Right ventricle myocardium superior (tissue), 1 donor: Measurements from ENCODE around the gene OCA2. TPM values are rescaled to one million over a fixed set of nuclear protein-coding genes. Genes with fewer than 3 reads are reported as not detected.
"Not testable (repeated sequence)": the region's sequence is repeated elsewhere in the genome, so short reads cannot be mapped to it uniquely, and the experiment has no call there.

Experiments used
- ATAC-seq: fragments of 200-7000 bp; cut with Tn5 transposase; one replicate; pipeline ENCODE4 v1.9.1; 2020; ENCODE audit warnings: mild to moderate bottlenecking; ENCODE audit not compliant: poor library complexity
- DNase-seq: peaks from one replicate; pipeline ENCODE4 v3.0.0-alpha.2; 2020
- intact Hi-C: fragments of 100-400 bp; cut with DNase I; formaldehyde crosslinking; loops from one replicate; pipeline ENCODE4 v1.11.2; 2022
- total RNA-seq: library from RNA; stranded (reverse); fragmentation: NEBNext Ultra II Directional; extraction: Animal tissue kit (Norgen Biotek cat#: 25700); gene quantifications from one replicate; pipeline ENCODE4 v1.2.1, GENCODE V29; 2021
- donor health status: DM: no; HTN: yes; CAD: no; lungs with severe emphysema.

The OCA2 gene
- total RNA-seq, 1 donor from 2014 or later = 0.16 TPM

DNA sequence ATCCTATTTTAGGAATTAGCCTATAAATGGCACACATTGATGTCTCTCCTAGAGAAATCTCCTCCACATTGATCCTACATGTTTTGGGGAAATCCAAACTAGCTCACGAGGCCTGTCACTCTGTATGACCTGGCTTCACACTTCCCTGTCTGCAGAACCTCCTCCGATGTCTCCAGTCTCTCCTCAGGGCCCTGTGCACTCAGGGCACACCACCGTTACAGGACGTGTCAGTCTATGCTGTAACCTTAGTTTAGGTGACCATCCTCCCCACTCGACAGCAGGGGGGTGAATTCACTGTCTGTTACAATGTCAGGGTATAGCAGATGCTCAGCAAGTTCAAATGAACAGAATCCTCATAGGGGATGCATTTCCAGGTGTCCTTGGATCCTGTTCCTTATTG is 249.1 kb downstream of the OCA2 start:
- DNase-seq (no peak), ATAC-seq (no peak)
- intact Hi-C loops = loop anchor here (10.0 kb wide), 1 partner anchor 65 kb away; no protein-coding TSS in a partner anchor

DNA sequence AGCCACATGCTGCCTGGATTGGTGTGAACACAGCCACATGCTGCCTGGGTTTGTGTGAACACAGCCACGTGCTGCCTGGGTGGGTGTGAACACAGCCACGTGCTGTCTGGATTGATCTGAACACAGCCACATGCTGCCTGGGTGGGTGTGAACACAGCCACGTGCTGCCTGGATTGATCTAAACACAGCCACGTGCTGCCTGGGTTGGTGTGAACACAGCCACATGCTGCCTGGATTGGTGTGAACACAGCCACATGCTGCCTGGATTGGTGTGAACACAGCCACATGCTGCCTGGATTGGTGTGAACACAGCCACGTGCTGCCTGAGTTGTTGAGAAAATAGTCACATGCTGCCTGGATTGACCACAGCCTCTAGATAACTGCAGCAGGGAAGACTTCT is 250.2 kb downstream of the OCA2 start:
- DNase-seq, ATAC-seq, intact Hi-C loops: not testable (repeated sequence)

DNA sequence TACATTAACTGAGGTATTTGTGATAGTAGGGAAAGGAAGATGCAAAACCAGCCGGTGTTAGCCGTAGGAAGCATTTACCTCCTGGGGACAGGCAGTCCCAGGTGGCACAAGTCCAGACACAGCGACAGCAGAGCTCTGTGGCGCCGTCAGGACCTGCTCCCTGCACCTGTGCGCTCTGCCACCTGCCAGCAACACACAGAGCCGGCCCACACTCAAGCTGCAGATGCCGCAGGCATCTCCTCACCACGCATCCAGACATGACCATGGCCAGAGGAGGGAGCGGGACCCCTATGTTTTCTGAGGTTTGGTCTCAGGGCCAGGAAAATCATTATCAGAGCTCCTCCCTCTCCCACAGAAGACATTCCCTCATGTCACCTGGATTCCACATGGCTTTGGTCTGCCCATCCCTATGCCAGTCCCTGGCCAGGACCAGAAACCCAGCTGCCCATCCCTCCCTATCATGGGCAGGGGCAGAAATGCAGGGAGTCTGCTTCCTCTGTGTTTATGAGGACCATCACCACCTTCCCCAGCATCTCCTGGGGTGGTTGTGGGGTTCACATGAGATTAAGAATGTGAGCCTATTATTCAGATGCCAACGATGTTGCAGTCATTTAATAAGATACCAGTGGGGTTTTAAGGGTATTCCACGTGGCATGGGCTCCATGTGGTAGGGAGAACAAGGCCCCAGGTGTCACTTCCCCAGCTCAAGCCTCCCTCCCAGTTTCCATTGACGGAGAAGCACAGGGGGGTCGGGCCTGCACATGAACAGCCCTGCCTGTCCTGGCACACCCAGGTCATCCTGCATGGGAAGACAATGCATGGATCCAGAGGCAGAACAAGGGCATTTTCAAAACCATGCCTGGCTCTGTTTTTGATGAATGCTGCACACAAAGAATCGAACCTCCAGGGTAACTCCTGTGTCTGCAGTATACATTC is 251.1 kb downstream of the OCA2 start:
- ATAC-seq (no peak), DNase-seq (no peak)
- intact Hi-C loops = no loop called here

DNA sequence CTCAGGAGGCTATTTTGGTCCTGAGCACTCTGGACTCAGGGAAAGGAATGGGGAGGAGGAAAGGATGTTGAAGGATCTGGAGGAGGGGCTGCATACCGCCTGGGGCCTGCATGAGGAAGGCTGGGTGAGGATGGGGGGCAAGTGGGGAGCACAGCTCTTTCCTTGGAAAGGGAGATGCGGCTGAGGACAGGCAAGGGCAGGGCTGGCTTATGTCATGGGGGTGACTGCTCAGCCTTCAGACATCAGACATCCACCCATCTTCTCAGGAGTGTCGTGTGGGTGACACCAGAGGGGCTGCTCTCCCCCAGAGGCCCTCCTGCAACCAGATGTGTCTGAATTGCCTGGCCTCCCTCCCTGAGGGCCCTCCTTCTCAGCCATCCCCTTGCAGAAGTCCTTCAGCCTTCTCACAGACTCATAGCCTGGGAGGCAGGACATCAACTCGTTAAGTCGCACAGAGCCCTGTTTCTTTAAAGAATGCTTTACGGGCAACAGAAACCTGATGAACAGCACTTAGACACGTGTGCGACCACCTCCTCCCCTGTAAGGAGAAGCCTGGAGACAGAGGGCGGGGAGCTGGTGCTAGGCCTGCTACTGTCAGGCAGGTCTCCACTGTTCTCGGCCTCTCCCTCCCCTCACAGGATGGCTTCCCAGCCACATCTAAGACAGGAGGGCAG is 252.3 kb downstream of the OCA2 start:
- DNase-seq (no peak), ATAC-seq (no peak)
- intact Hi-C loops = no loop called here

DNA sequence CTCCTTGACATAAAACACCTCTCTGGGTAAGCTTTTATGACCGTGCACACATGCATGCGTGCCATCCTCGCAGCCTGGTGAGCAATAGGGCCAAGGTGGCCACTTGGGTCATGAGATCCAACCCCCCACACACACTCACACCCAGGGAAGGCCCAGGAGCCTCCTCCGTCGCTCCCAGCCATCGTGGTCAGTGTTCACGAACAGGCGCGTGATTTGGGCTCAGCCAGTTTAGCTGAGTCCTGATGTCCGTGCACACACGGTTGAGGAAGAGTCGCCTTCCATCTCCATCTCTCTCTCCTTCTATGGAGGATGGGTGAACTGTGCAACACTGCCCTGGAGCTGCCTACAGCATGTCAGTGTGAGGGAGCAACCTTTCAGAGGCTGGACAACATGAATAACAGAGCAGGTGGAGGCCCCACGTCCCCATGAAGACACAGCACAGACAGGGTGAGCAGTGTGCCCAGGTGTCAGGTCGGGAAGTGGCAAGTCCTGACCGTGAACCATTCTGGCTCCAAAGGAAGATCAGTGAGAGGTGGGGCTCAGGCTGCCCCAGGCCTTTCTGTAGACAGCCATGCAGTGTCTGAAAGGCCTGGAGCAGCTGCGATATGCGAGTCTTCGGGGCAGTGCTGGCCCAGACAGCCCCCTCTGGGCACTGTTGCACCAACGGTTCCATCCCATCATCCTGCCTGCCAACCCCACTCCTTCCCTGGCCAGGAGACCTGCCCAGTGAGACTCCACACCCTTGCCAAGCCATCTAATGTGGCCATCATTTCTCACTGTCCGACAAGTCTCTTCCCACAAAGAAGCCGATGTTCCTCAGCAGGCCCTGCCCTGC is 253.4 kb downstream of the OCA2 start:
- ATAC-seq (no peak), DNase-seq (no peak)
- intact Hi-C loops = no loop called here

DNA sequence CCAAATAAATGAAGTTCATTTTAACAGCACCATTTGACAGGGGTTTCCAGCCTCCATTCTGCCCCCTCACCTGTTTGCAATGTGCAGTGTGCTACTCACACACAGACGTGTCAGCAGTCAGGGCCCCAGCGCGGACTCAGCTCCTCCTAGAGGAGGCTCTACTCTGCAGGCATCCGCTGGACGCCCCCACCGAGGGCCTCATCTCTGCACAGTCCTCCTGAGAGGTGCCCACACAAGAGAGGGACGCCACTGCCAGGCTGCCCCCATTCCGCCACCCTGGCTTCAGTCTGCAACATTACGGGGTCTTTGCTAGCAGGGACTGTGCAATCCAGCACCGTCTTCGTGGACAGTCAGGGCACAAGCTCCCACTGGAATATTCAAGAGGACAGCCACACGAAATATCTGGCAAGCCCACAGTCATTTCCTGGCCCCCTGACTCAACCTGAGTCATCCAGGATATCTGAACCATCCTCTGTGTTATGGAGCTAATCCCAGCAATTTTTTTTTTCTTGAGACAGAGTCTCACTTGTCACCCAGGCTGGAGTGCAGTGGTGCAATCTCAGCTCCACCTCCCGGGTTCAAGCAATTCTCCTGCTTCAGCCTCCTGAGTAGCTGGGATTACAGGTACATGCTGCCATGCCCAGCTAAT is 255.0 kb downstream of the OCA2 start:
- no peak for ATAC-seq
- DNase-seq = no peak
- intact Hi-C loops = no loop called here

GRCh38 chr15:27843146-27843545 is 256.0 kb downstream of the OCA2 start:
- no peak for DNase-seq
- intact Hi-C loops = no loop called here
- ATAC-seq = no peak

GRCh38 chr15:27842526-27842925 is 256.6 kb downstream of the OCA2 start:
- ATAC-seq = no peak
- intact Hi-C loops = no loop called here
- DNase-seq = no peak

- intact Hi-C loops = no loop called here
- DNase-seq (no peak), ATAC-seq (no peak)
Observed at GRCh38 chr15:27835233-27835939, 263.7 kb downstream of the OCA2 start.

DNA sequence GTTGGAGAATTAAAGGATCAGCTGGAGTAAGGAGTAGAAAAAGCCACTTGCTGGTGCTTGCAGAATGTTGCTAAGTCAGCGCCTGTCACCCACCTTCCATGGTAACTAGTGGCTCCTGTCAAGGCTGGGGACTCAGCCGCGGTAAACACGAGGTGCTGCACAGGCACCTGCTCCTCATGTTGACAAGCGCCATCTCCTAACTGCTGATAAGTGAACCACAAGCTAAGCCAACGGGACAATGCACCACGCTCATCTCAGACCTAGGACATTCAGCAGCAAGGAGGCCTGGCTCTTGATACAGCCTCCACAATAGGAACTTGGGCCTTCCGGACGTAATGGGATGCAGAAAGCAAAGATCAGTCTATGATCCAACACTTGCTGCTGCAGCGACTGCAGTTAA is 264.4 kb downstream of the OCA2 start:
- ATAC-seq = no peak
- intact Hi-C loops = no loop called here
- DNase-seq = no peak

- intact Hi-C loops = no loop called here
- DNase-seq (no peak), ATAC-seq (no peak)
Observed at GRCh38 chr15:27833974-27834373, 265.1 kb downstream of the OCA2 start.

- ATAC-seq (no peak), DNase-seq (no peak)
- intact Hi-C loops = no loop called here
Observed at GRCh38 chr15:27833178-27833577, 265.9 kb downstream of the OCA2 start.

- DNase-seq = no peak
- no peak for ATAC-seq
- intact Hi-C loops = no loop called here
Observed at GRCh38 chr15:27832237-27832596, 266.9 kb downstream of the OCA2 start.

DNA sequence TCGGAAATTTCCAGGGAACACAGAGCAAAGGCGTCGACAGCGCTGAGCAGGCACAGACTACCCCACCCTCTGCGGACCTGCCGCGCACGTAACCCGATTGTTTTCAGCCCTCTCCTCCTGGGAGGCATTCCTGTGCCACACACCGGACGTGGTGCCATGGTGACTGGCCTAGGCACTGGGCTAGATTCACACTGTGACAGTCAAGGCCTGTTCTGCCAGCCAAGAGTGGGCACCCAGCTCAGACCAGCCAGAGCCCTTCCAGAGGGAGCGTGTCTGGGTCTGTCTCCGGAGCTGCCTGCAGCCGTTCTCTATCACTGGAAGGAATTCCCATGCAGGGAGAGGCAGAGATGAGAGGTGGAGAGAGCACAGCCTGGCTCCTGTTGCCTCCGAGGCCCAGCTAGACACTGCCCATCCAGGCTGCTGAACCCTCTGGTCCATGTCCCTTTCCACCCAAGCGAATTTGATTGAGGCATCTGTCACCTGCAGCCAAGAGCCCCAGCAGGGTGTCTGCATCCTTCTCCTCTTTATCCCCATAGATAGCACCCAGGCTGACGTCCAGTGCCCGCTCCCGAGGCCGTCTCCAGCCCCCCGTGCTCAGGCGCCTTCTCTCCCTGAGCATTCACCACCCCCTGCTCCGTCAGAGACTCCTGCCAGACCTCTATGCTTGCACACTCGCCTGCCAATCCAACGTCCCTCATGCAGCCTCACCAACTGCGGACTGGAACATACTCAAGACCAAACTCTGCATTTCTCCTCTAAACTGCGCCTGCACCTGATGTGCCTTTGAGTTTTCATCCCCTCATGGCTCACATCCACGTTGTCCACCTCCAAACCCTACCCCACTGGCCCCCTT is 267.5 kb downstream of the OCA2 start:
- intact Hi-C loops = no loop called here
- ATAC-seq (no peak), DNase-seq (no peak)

- intact Hi-C loops = loop anchor here (10.0 kb wide), 1 partner anchor 64 kb away; no protein-coding TSS in a partner anchor
- no peak for DNase-seq
- no peak for ATAC-seq
Observed at GRCh38 chr15:27828746-27829145, 270.4 kb downstream of the OCA2 start.

DNA sequence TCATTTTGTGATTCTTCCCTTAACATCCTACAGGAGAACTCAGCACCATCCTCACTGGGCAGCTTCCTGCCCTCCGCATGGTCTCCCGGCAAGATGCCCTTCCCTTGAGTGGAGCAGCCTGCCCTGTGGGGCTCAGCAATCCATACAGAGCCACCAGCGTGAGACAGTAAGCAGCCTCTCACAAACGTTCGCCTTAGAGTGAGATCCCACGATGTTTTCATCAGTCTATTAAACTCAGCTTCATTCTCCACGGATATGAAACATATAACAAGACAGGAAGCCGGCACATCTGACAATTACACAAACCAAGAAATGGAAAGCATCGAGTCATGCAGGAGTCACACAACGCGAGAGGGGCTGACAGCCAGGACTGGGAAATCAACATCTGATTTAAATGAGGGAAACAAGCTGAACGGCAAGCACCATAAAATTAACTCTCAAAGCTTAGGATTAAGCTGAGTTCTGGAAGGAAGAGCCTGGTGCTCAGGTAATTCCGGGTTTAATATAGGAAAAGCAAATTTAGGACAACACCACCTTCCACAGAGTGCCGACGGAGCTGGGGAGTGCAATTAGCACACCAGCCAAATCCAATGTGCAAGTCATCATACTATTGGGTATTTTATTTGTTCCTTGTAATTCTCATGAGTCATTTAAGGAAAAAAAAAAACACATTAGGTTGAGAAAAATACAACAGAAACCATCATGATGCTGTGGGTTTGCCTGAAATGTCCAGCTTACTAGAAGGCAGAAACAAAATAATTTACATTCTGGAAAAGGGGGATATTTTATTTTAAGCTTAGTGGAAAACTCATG is 272.0 kb downstream of the OCA2 start:
- intact Hi-C loops = loop anchor here (10.0 kb wide), 1 partner anchor 62 kb away; no protein-coding TSS in a partner anchor
- no peak for DNase-seq

More for the DNA sequence above, 272.0 kb downstream of the OCA2 start:
- ATAC-seq = no peak
